H1 (cell line): Measurements from ENCODE around the gene ABCD1. TPM values are rescaled to one million over a fixed set of nuclear protein-coding genes. Genes with fewer than 3 reads are reported as not detected.

Experiments used
- polyA plus RNA-seq, 7 experiments: library from polyadenylated mRNA; depleted of rRNA in 3 of 7; stranded (reverse) in 5 of 7; unstranded in 2 of 7; fragments of >200 nt in 5 of 7; fragments of 200-250 nt in 2 of 7; gene quantifications; 1 replicate in 5 of 7; 2 replicates in 1 of 7; 4 replicates in 1 of 7; pipeline versions ENCODE4 v1.2.1 to v1.2.3, GENCODE V29; 2011 to 2013; ENCODE audit warnings: missing spikeins in 2 of 7, mixed read lengths in 2 of 7
- total RNA-seq: library from RNA; stranded (reverse); fragmentation: NEBNext Ultra II Directional; extraction: Animal tissue kit (Norgen Biotek cat#: 25700); gene quantifications from 2 replicates; pipeline ENCODE4 v1.2.1, GENCODE V29; 2021
- TF ChIP-seq, protein P1 (sequence below): fragments of 300-600 bp; sonication (generic); IDR thresholded peaks from 2 replicates; pipeline ENCODE4 v1.7.1; 2012; ENCODE audit warnings: low read length, moderate library complexity, mild to moderate bottlenecking, inconsistent platforms; ENCODE audit not compliant: insufficient replicate concordance

Gene ABCD1
- total and polyA plus RNA-seq, 2 of the 8 experiments (the other 6 are each of a cell fraction or from before 2014, with no cell fraction given), result 3.1 to 6.6 TPM

DNA sequence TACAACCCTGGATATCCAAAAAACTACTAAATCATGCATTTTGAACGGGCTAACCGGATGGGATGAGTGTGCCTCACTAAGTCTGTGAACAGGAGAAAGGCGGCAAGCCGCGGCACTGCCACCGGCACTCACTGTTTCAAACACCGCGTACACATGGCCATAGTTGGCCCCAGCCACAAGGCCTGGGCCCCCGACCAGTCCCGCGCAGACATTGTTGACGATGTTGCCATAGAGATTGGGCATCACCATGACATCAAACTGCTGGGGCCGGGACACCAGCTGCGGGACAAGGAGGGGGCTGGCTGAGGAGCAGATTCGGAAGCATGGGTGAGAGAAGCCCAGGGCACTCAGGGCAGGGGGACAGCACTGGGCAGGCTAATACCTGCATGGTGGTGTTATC lies 62.0 kb downstream of the ABCD1 start (continued):
- TF ChIP-seq, protein P1, sequence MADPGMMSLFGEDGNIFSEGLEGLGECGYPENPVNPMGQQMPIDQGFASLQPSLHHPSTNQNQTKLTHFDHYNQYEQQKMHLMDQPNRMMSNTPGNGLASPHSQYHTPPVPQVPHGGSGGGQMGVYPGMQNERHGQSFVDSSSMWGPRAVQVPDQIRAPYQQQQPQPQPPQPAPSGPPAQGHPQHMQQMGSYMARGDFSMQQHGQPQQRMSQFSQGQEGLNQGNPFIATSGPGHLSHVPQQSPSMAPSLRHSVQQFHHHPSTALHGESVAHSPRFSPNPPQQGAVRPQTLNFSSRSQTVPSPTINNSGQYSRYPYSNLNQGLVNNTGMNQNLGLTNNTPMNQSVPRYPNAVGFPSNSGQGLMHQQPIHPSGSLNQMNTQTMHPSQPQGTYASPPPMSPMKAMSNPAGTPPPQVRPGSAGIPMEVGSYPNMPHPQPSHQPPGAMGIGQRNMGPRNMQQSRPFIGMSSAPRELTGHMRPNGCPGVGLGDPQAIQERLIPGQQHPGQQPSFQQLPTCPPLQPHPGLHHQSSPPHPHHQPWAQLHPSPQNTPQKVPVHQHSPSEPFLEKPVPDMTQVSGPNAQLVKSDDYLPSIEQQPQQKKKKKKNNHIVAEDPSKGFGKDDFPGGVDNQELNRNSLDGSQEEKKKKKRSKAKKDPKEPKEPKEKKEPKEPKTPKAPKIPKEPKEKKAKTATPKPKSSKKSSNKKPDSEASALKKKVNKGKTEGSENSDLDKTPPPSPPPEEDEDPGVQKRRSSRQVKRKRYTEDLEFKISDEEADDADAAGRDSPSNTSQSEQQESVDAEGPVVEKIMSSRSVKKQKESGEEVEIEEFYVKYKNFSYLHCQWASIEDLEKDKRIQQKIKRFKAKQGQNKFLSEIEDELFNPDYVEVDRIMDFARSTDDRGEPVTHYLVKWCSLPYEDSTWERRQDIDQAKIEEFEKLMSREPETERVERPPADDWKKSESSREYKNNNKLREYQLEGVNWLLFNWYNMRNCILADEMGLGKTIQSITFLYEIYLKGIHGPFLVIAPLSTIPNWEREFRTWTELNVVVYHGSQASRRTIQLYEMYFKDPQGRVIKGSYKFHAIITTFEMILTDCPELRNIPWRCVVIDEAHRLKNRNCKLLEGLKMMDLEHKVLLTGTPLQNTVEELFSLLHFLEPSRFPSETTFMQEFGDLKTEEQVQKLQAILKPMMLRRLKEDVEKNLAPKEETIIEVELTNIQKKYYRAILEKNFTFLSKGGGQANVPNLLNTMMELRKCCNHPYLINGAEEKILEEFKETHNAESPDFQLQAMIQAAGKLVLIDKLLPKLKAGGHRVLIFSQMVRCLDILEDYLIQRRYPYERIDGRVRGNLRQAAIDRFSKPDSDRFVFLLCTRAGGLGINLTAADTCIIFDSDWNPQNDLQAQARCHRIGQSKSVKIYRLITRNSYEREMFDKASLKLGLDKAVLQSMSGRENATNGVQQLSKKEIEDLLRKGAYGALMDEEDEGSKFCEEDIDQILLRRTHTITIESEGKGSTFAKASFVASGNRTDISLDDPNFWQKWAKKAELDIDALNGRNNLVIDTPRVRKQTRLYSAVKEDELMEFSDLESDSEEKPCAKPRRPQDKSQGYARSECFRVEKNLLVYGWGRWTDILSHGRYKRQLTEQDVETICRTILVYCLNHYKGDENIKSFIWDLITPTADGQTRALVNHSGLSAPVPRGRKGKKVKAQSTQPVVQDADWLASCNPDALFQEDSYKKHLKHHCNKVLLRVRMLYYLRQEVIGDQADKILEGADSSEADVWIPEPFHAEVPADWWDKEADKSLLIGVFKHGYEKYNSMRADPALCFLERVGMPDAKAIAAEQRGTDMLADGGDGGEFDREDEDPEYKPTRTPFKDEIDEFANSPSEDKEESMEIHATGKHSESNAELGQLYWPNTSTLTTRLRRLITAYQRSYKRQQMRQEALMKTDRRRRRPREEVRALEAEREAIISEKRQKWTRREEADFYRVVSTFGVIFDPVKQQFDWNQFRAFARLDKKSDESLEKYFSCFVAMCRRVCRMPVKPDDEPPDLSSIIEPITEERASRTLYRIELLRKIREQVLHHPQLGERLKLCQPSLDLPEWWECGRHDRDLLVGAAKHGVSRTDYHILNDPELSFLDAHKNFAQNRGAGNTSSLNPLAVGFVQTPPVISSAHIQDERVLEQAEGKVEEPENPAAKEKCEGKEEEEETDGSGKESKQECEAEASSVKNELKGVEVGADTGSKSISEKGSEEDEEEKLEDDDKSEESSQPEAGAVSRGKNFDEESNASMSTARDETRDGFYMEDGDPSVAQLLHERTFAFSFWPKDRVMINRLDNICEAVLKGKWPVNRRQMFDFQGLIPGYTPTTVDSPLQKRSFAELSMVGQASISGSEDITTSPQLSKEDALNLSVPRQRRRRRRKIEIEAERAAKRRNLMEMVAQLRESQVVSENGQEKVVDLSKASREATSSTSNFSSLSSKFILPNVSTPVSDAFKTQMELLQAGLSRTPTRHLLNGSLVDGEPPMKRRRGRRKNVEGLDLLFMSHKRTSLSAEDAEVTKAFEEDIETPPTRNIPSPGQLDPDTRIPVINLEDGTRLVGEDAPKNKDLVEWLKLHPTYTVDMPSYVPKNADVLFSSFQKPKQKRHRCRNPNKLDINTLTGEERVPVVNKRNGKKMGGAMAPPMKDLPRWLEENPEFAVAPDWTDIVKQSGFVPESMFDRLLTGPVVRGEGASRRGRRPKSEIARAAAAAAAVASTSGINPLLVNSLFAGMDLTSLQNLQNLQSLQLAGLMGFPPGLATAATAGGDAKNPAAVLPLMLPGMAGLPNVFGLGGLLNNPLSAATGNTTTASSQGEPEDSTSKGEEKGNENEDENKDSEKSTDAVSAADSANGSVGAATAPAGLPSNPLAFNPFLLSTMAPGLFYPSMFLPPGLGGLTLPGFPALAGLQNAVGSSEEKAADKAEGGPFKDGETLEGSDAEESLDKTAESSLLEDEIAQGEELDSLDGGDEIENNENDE, result no peak
